IMR-90 (cell line): ENCODE data around the gene SNX32.

ENCODE experiments used
- CTCF ChIP-seq: conservative IDR thresholded peaks from 2 replicates; pipeline ENCODE4 v1.5.1; 2012; ENCODE audit warnings: mild to moderate bottlenecking, low read depth, low read length, improper control_type of control experiment
- FOS ChIP-seq: fragments of 150-350 bp; IDR thresholded peaks from 2 replicates; pipeline ENCODE4 v1.6.1; 2016; ENCODE audit warnings: low read depth, low read length
- RCOR1 ChIP-seq: IDR thresholded peaks from 2 replicates; pipeline ENCODE4 v1.6.1; 2012; ENCODE audit warnings: mild to moderate bottlenecking, low read length, improper control_type of control experiment; ENCODE audit not compliant: insufficient replicate concordance

- no peak for TF ChIP-seq FOS
- TF ChIP-seq CTCF = no peak
- no peak for TF ChIP-seq RCOR1
Observed at GRCh38 chr11:65786786-65787636, 46.8 kb upstream of the SNX32 start, which contains the start of gene OVOL1.
